ENCODE measurements around the gene CCDC7. TPM values are rescaled to one million over a fixed set of nuclear protein-coding genes. Genes with fewer than 3 reads are reported as not detected.
A peak's percentile ranks its signal among the peaks of the same experiment; 100 is the strongest.
"Not testable (repeated sequence)": the region's sequence is repeated elsewhere in the genome, so short reads cannot be mapped to it uniquely, and the experiment has no call there.

The CCDC7 gene
- total and polyA plus RNA-seq, 4 experiments from 2014 or later = 7.7 to 90.5 (median 41.8) TPM

- Mint-ChIP-seq H3K27me3 (no peaks in the 10 kb centered on the region), H3K27ac (no peak overlapping the region), H3K4me3 (no peak overlapping the region), H3K4me1 (peaks cover 4 to 12% (median 8%) of the 10 kb centered on the region in 4 donors), H3K9me3 (peaks cover 3 to 44% (median 27%) of the 10 kb centered on the region in 8 donors), H3K36me3 (peaks cover 74 to 89% of the 10 kb centered on the region in 2 donors)
- CTCF ChIA-PET (ENCODE audit: partially characterized antibody) = no interaction called here
- DNase-seq = no peak
- Histone ChIP-seq H3K4me1 (ENCODE audit: insufficient read depth, low read length) (no peaks in the 10 kb centered on the region), H3K27ac (ENCODE audit: low read depth, low read length) (no peak overlapping the region), H3K4me3 (ENCODE audit: low read length in 2 of 2) (no peak overlapping the region), H3K36me3 (ENCODE audit: insufficient read depth, low read length) (no peaks in the 10 kb centered on the region), H3K9me3 (ENCODE audit: control insufficient read depth in 1 of 2, low read length in 2 of 2) (peaks cover 0 to 5% of the 10 kb centered on the region in 2 donors), H3K27me3 (ENCODE audit: insufficient read depth, low read length) (no peaks in the 10 kb centered on the region)
- intact Hi-C loops (cut with micrococcal nuclease) = no loop called here
- POLR2A ChIA-PET (ENCODE audit: partially characterized antibody) = no interaction called here
Observed at GRCh38 chr10:32481606-32482005, 35.7 kb downstream of the CCDC7 start.

- intact Hi-C loops (cut with micrococcal nuclease); DNase-seq; POLR2A ChIA-PET (ENCODE audit: partially characterized antibody); H3K4me3 ChIP-seq (ENCODE audit: low read length in 2 of 2); H3K4me3 Mint-ChIP-seq; CTCF ChIA-PET (ENCODE audit: partially characterized antibody); H3K4me1 ChIP-seq (ENCODE audit: insufficient read depth, low read length); H3K9me3 ChIP-seq (ENCODE audit: control insufficient read depth in 1 of 2, low read length in 2 of 2); H3K27ac ChIP-seq (ENCODE audit: low read depth, low read length); H3K27me3 Mint-ChIP-seq; H3K27me3 ChIP-seq (ENCODE audit: insufficient read depth, low read length); H3K36me3 ChIP-seq (ENCODE audit: insufficient read depth, low read length): not testable (repeated sequence)
- H3K27ac Mint-ChIP-seq = peak overlapping the region in 1 of 7 donors; percentile 61
- peaks cover 72 to 89% of the 10 kb centered on the region in 2 donors for H3K36me3 Mint-ChIP-seq
- H3K4me1 Mint-ChIP-seq = peaks cover 2 to 18% (median 8%) of the 10 kb centered on the region in 4 donors
- peaks cover 3 to 47% (median 28%) of the 10 kb centered on the region in 8 donors for H3K9me3 Mint-ChIP-seq
Observed at GRCh38 chr10:32483019-32483502, 37.1 kb downstream of the CCDC7 start.

GRCh38 chr10:32488038-32488437 is 42.1 kb downstream of the CCDC7 start:
- H3K4me1 Mint-ChIP-seq = peaks cover 13 to 33% (median 25%) of the 10 kb centered on the region in 4 donors
- H3K9me3 ChIP-seq (ENCODE audit: control insufficient read depth in 1 of 2, low read length in 2 of 2); POLR2A ChIA-PET (ENCODE audit: partially characterized antibody); H3K27me3 ChIP-seq (ENCODE audit: insufficient read depth, low read length); H3K4me3 ChIP-seq (ENCODE audit: low read length in 2 of 2); H3K36me3 ChIP-seq (ENCODE audit: insufficient read depth, low read length); H3K27ac ChIP-seq (ENCODE audit: low read depth, low read length); DNase-seq; H3K4me3 Mint-ChIP-seq; H3K27me3 Mint-ChIP-seq; H3K4me1 ChIP-seq (ENCODE audit: insufficient read depth, low read length); H3K27ac Mint-ChIP-seq; intact Hi-C loops (cut with micrococcal nuclease): not testable (repeated sequence)
- H3K9me3 Mint-ChIP-seq = peaks cover 5 to 35% (median 18%) of the 10 kb centered on the region in 8 donors
- peaks cover 66 to 86% of the 10 kb centered on the region in 2 donors for H3K36me3 Mint-ChIP-seq
- CTCF ChIA-PET (ENCODE audit: partially characterized antibody) = interaction anchor here (1.0 to 1.8 kb wide), 2 partner anchors 12 to 28 kb away, joined by 3 to 5 read pairs; no protein-coding TSS in a partner anchor

GRCh38 chr10:32489158-32489557 is 43.2 kb downstream of the CCDC7 start:
- POLR2A ChIA-PET (ENCODE audit: partially characterized antibody) = no interaction called here
- Mint-ChIP-seq H3K4me3 (peak overlapping the region in 2 of 8 donors; percentile 36 to 44), H3K36me3 (peaks cover 62 to 85% of the 10 kb centered on the region in 2 donors), H3K27ac (no peak overlapping the region), H3K9me3 (peaks cover 5 to 25% (median 13%) of the 10 kb centered on the region in 8 donors), H3K4me1 (peaks cover 13 to 33% (median 25%) of the 10 kb centered on the region in 4 donors), H3K27me3 (no peaks in the 10 kb centered on the region)
- intact Hi-C loops (cut with micrococcal nuclease) = no loop called here
- Histone ChIP-seq H3K27ac (ENCODE audit: low read depth, low read length) (no peak overlapping the region), H3K9me3 (ENCODE audit: control insufficient read depth in 1 of 2, low read length in 2 of 2) (no peaks in the 10 kb centered on the region), H3K4me1 (ENCODE audit: insufficient read depth, low read length) (no peaks in the 10 kb centered on the region), H3K36me3 (ENCODE audit: insufficient read depth, low read length) (no peaks in the 10 kb centered on the region), H3K4me3 (ENCODE audit: low read length in 2 of 2) (no peak overlapping the region), H3K27me3 (ENCODE audit: insufficient read depth, low read length) (no peaks in the 10 kb centered on the region)
- DNase-seq = no peak
- CTCF ChIA-PET (ENCODE audit: partially characterized antibody) = interaction anchor here (0.6 to 1.8 kb wide), 2 partner anchors 30 to 131 kb away, joined by 3 to 5 read pairs; no protein-coding TSS in a partner anchor

- peaks cover 5 to 25% (median 12%) of the 10 kb centered on the region in 8 donors for H3K9me3 Mint-ChIP-seq
- no peaks in the 10 kb centered on the region for H3K27me3 Mint-ChIP-seq
- Histone ChIP-seq H3K36me3 (ENCODE audit: insufficient read depth, low read length) (no peaks in the 10 kb centered on the region), H3K27ac (ENCODE audit: low read depth, low read length) (no peak overlapping the region), H3K9me3 (ENCODE audit: control insufficient read depth in 1 of 2, low read length in 2 of 2) (no peaks in the 10 kb centered on the region), H3K4me1 (ENCODE audit: insufficient read depth, low read length) (no peaks in the 10 kb centered on the region), H3K27me3 (ENCODE audit: insufficient read depth, low read length) (no peaks in the 10 kb centered on the region), H3K4me3 (ENCODE audit: low read length in 2 of 2) (no peak overlapping the region)
- CTCF ChIA-PET (ENCODE audit: partially characterized antibody) = interaction anchor here (0.6 kb wide), 1 partner anchor 132 kb away, joined by 3 read pairs; no protein-coding TSS in a partner anchor
- H3K4me3 Mint-ChIP-seq = peak overlapping the region in 2 of 8 donors; percentile 18 to 36
- POLR2A ChIA-PET (ENCODE audit: partially characterized antibody) = no interaction called here
- peak overlapping the region in 1 of 7 donors; percentile 26 for H3K27ac Mint-ChIP-seq
- intact Hi-C loops (cut with micrococcal nuclease) = no loop called here
- H3K4me1 Mint-ChIP-seq = peaks cover 13 to 33% (median 25%) of the 10 kb centered on the region in 4 donors
- peaks cover 59 to 83% of the 10 kb centered on the region in 2 donors for H3K36me3 Mint-ChIP-seq
- no peak for DNase-seq
Observed at GRCh38 chr10:32489901-32490300, 44.0 kb downstream of the CCDC7 start.

GRCh38 chr10:32494562-32494961 is 48.6 kb downstream of the CCDC7 start:
- H3K4me3 Mint-ChIP-seq; H3K4me3 ChIP-seq (ENCODE audit: low read length in 2 of 2); H3K27ac Mint-ChIP-seq; H3K36me3 ChIP-seq (ENCODE audit: insufficient read depth, low read length); H3K9me3 ChIP-seq (ENCODE audit: control insufficient read depth in 1 of 2, low read length in 2 of 2); H3K27me3 ChIP-seq (ENCODE audit: insufficient read depth, low read length); CTCF ChIA-PET (ENCODE audit: partially characterized antibody); POLR2A ChIA-PET (ENCODE audit: partially characterized antibody); intact Hi-C loops (cut with micrococcal nuclease); H3K27ac ChIP-seq (ENCODE audit: low read depth, low read length); H3K4me1 ChIP-seq (ENCODE audit: insufficient read depth, low read length); H3K27me3 Mint-ChIP-seq; DNase-seq: not testable (repeated sequence)
- H3K4me1 Mint-ChIP-seq = peaks cover 7 to 26% (median 20%) of the 10 kb centered on the region in 4 donors
- H3K9me3 Mint-ChIP-seq = peaks cover 0 to 11% (median 5%) of the 10 kb centered on the region in 8 donors
- H3K36me3 Mint-ChIP-seq = peaks cover 55 to 80% of the 10 kb centered on the region in 2 donors

GRCh38 chr10:32500136-32500535 is 54.2 kb downstream of the CCDC7 start:
- H3K27me3 Mint-ChIP-seq; H3K4me3 ChIP-seq (ENCODE audit: low read length in 2 of 2); POLR2A ChIA-PET (ENCODE audit: partially characterized antibody); H3K9me3 ChIP-seq (ENCODE audit: control insufficient read depth in 1 of 2, low read length in 2 of 2); H3K27ac ChIP-seq (ENCODE audit: low read depth, low read length); intact Hi-C loops (cut with micrococcal nuclease); H3K36me3 ChIP-seq (ENCODE audit: insufficient read depth, low read length); DNase-seq; H3K4me1 ChIP-seq (ENCODE audit: insufficient read depth, low read length); H3K27ac Mint-ChIP-seq; CTCF ChIA-PET (ENCODE audit: partially characterized antibody); H3K27me3 ChIP-seq (ENCODE audit: insufficient read depth, low read length); H3K4me3 Mint-ChIP-seq: not testable (repeated sequence)
- H3K9me3 Mint-ChIP-seq = peaks cover 0 to 12% (median 6%) of the 10 kb centered on the region in 8 donors
- H3K36me3 Mint-ChIP-seq = peaks cover 52 to 77% of the 10 kb centered on the region in 2 donors
- peaks cover 8 to 24% (median 18%) of the 10 kb centered on the region in 4 donors for H3K4me1 Mint-ChIP-seq

All from CD4-positive, alpha-beta memory T cell (primary cell).